SK-N-SH (cell line): ENCODE results near the gene GATB. TPM values are rescaled to one million over a fixed set of nuclear protein-coding genes. Genes with fewer than 3 reads are reported as not detected.

Source experiments
- CTCF ChIA-PET: fragments of 300-600, 350-600 bp; formaldehyde crosslinking; extraction: SDS; loops from one replicate; lab custom pipeline; 2021; lab: Yijun Ruan, JAX
- POLR2A ChIA-PET: fragments of 350-600 bp; sonication (Branson Sonifier 250); formaldehyde crosslinking; extraction: SDS; loops from one replicate; lab custom pipeline; 2020; ENCODE audit warnings: antibody characterized with exemption, inconsistent platforms; lab: Yijun Ruan, JAX
- DNase-seq: peaks from one replicate; pipeline ENCODE4 v3.0.0; 2012
- H2AFZ ChIP-seq: fragments of 200-600 bp; sonication (generic); 2 replicates; pipeline ENCODE4 v1.8.1; 2016; ENCODE audit warnings: antibody characterized with exemption, mild to moderate bottlenecking, low read depth
- H3F3A ChIP-seq: fragments of 200-600 bp; sonication (generic); replicated peaks from 2 replicates; pipeline ENCODE3; 2016; ENCODE audit warnings: antibody characterized with exemption, mild to moderate bottlenecking; ENCODE audit not compliant: insufficient read depth
- H3K27ac ChIP-seq, 2 experiments: fragments of 200-500 bp in 1 of 2; fragments of 200-600 bp in 1 of 2; sonication (Bioruptor generic) in 1 of 2; sonication (generic), shearing (Covaris generic) in 1 of 2; 2 replicates each; pipeline versions ENCODE4 v1.5.1 to v1.6.1; 2014 to 2016; ENCODE audit warnings: low read depth in 2 of 2, inconsistent platforms in 1 of 2, low read length in 1 of 2, mild to moderate bottlenecking in 1 of 2, mixed read lengths in 1 of 2
- H3K27me3 ChIP-seq: fragments of 200-600 bp; sonication (generic), shearing (Covaris generic); 2 replicates; pipeline ENCODE4 v1.6.1; 2016; ENCODE audit warnings: mixed run types; ENCODE audit not compliant: insufficient read depth
- H3K36me3 ChIP-seq, 2 experiments: fragments of 200-500 bp in 1 of 2; fragments of 200-600 bp in 1 of 2; sonication (Bioruptor generic) in 1 of 2; sonication (generic) in 1 of 2; replicated peaks in 1 of 2; 2 replicates each; pipeline versions ENCODE3 to v1.5.1; 2014 to 2016; ENCODE audit warnings: low read length in 1 of 2, mild to moderate bottlenecking in 1 of 2; ENCODE audit not compliant: insufficient read depth in 2 of 2, control insufficient read depth in 1 of 2
- H3K4me1 ChIP-seq, 2 experiments: fragments of 200-500 bp in 1 of 2; fragments of 200-600 bp in 1 of 2; sonication (Bioruptor generic) in 1 of 2; sonication (generic), shearing (Covaris generic) in 1 of 2; 2 replicates each; pipeline versions ENCODE4 v1.5.1 to v1.6.1; 2014 to 2016; ENCODE audit warnings: low read depth in 1 of 2, low read length in 1 of 2, mixed run types in 1 of 2; ENCODE audit not compliant: insufficient read depth in 2 of 2, control insufficient read depth in 1 of 2
- H3K4me2 ChIP-seq: fragments of 200-600 bp; sonication (generic), shearing (Covaris generic); 2 replicates; pipeline ENCODE4 v1.6.1; 2017; ENCODE audit warnings: mixed run types
- H3K4me3 ChIP-seq, 2 experiments: fragments of 200-500 bp in 1 of 2; fragments of 200-600 bp in 1 of 2; sonication (Bioruptor generic) in 1 of 2; sonication (generic), shearing (Covaris generic) in 1 of 2; 2 replicates each; pipeline versions ENCODE4 v1.5.1 to v1.8.1; 2014 to 2016; ENCODE audit warnings: low read depth in 2 of 2, inconsistent platforms in 1 of 2, low read length in 1 of 2, mild to moderate bottlenecking in 1 of 2, mixed read lengths in 1 of 2, moderate library complexity in 1 of 2
- H3K79me2 ChIP-seq: fragments of 200-600 bp; sonication (generic); 2 replicates; pipeline ENCODE4 v1.8.1; 2017; ENCODE audit warnings: mild to moderate bottlenecking; ENCODE audit not compliant: insufficient read depth
- H3K9ac ChIP-seq: fragments of 200-600 bp; sonication (generic); 2 replicates; pipeline ENCODE4 v1.6.1; 2017; ENCODE audit warnings: mixed run types
- H3K9me2 ChIP-seq: fragments of 200-600 bp; sonication (generic); 2 replicates; pipeline ENCODE4 v1.6.1; 2017; ENCODE audit warnings: mixed run types
- H3K9me3 ChIP-seq: fragments of 200-600 bp; sonication (generic); 2 replicates; pipeline ENCODE4 v1.6.1; 2017; ENCODE audit warnings: mixed run types, mild to moderate bottlenecking, moderate library complexity
- H4K20me1 ChIP-seq: fragments of 200-600 bp; sonication (generic); 2 replicates; pipeline ENCODE4 v1.6.1; 2017; ENCODE audit warnings: mild to moderate bottlenecking, mixed run types; ENCODE audit not compliant: insufficient read depth
- CTCF ChIP-seq: fragments of 200-600 bp; sonication (generic); IDR thresholded peaks from 2 replicates; pipeline ENCODE4 v1.6.1; 2017; ENCODE audit warnings: antibody characterized with exemption, mild to moderate bottlenecking, moderate library complexity
- FOSL2 ChIP-seq: IDR thresholded peaks from 2 replicates; pipeline ENCODE4 v1.4.0; 2012; ENCODE audit warnings: low read depth, mild to moderate bottlenecking, moderate library complexity, borderline replicate concordance
- FOXM1 ChIP-seq: IDR thresholded peaks from 2 replicates; pipeline ENCODE4 v1.4.0; 2012; ENCODE audit warnings: low read depth, mild to moderate bottlenecking
- GABPA ChIP-seq: IDR thresholded peaks from 2 replicates; pipeline ENCODE4 v1.4.0; 2012; ENCODE audit warnings: low read depth, mild to moderate bottlenecking
- GATA2 ChIP-seq: sonication (generic); formaldehyde crosslinking; IDR thresholded peaks from 2 replicates; pipeline ENCODE4 v1.5.0; 2020; ENCODE audit warnings: mild to moderate bottlenecking, missing genetic modification reagents
- MXI1 ChIP-seq: IDR thresholded peaks from 2 replicates; pipeline ENCODE4 v1.6.1; 2012; ENCODE audit warnings: mild to moderate bottlenecking, low read depth, low read length, improper control_type of control experiment
- NFIC ChIP-seq: IDR thresholded peaks from 2 replicates; pipeline ENCODE4 v1.4.0; 2012; ENCODE audit warnings: borderline replicate concordance
- RAD21 ChIP-seq: IDR thresholded peaks from 2 replicates; pipeline ENCODE4 v1.6.1; 2012; ENCODE audit warnings: mild to moderate bottlenecking, low read length
- RCOR1 ChIP-seq: fragments of 150-350 bp; IDR thresholded peaks from 2 replicates; pipeline ENCODE4 v1.6.1; 2017; ENCODE audit warnings: antibody characterized with exemption, low read length
- REST ChIP-seq: IDR thresholded peaks from 2 replicates; pipeline ENCODE4 v1.6.1; 2012; ENCODE audit warnings: mild to moderate bottlenecking, low read depth, low read length, moderate library complexity
- RFX5 ChIP-seq: IDR thresholded peaks from 2 replicates; pipeline ENCODE4 v1.6.1; 2012; ENCODE audit warnings: mild to moderate bottlenecking, improper control_type of control experiment, low read length
- RXRA ChIP-seq: IDR thresholded peaks from 2 replicates; pipeline ENCODE4 v1.4.0; 2012; ENCODE audit warnings: low read depth, mild to moderate bottlenecking, borderline replicate concordance
- SIN3A ChIP-seq: IDR thresholded peaks from 2 replicates; pipeline ENCODE4 v1.6.1; 2012; ENCODE audit warnings: low read depth, mild to moderate bottlenecking, low read length, moderate library complexity, borderline replicate concordance
- SMC3 ChIP-seq: IDR thresholded peaks from 2 replicates; pipeline ENCODE4 v1.6.1; 2012; ENCODE audit warnings: low read depth, low read length, improper control_type of control experiment
- TAF1 ChIP-seq: IDR thresholded peaks from 2 replicates; pipeline ENCODE4 v1.6.1; 2012; ENCODE audit warnings: low read depth, mild to moderate bottlenecking, low read length, moderate library complexity, borderline replicate concordance
- TEAD4 ChIP-seq: IDR thresholded peaks from 2 replicates; pipeline ENCODE4 v1.4.0; 2012; ENCODE audit warnings: mild to moderate bottlenecking, borderline replicate concordance; ENCODE audit not compliant: insufficient read depth
- YY1 ChIP-seq: IDR thresholded peaks from 2 replicates; pipeline ENCODE4 v1.4.0; 2012; ENCODE audit warnings: low read depth, mild to moderate bottlenecking
- WGBS: methylation state at CpG from one replicate; pipeline ENCODE4 v1.1.6; 2017; ENCODE audit warnings: low lambda C conversion rate; 5-methylcytosine and 5-hydroxymethylcytosine counted together
- polyA plus RNA-seq, 3 experiments: library from polyadenylated mRNA; depleted of rRNA; stranded (reverse); fragments of >200 nt; gene quantifications; 2 replicates each; pipeline ENCODE4 v1.2.3, GENCODE V29; 2012
- TF ChIP-seq, protein P1 (sequence below): IDR thresholded peaks from 2 replicates; pipeline ENCODE4; 2012
- TF ChIP-seq, protein P2 (sequence below): IDR thresholded peaks from 2 replicates; pipeline ENCODE4 v1.4.0; 2012; ENCODE audit warnings: low read depth, borderline replicate concordance
- TF ChIP-seq, protein P3 (sequence below): fragments of 150-350 bp; IDR thresholded peaks from 2 replicates; pipeline ENCODE4 v1.6.1; 2017; ENCODE audit warnings: antibody characterized with exemption, low read length, low read depth, borderline replicate concordance

GATB gene
- polyA plus RNA-seq, 1 of the 3 experiments (the other 2 are of a cell fraction) = 28.1 TPM

DNA sequence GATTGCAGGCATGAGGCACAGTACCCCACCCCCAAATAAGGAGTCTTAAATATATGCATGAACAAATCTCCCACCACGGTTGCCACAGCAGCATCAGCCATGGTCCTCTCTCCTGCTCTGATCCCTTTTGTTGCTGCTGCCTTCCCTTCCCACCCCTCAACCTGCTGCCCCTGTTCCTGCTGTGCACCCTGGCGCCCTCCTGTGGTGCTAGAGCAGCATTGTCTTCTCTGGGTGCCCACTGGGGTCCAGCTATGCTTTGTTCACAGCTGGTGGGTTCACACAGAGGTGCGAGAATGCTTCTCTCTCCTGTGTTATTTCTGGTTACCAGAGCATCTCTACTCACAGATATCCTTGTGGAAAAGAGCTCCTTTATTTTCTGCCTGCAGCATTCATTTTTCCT lies 116.2 kb downstream of the GATB start:
- H3K9ac ChIP-seq = no peak overlapping the region
- H3K36me3 ChIP-seq = peaks cover 0 to 3% of the 10 kb centered on the region in 2 experiments
- peaks cover 0 to 6% of the 10 kb centered on the region in 2 experiments; a peak in 2 of 4 replicates for H3K4me1 ChIP-seq
- no peak overlapping the region for H3K27ac ChIP-seq
- H3K79me2 ChIP-seq = no peaks in the 10 kb centered on the region
- H2AFZ ChIP-seq = no peak overlapping the region
- H3K9me2 ChIP-seq = no peaks in the 10 kb centered on the region
- H4K20me1 ChIP-seq = no peaks in the 10 kb centered on the region
- TF ChIP-seq GATA2 (CRISPR knock-in tag) (no peak), CTCF (peak; percentile 56), NFIC (no peak), RXRA (no peak), TAF1 (no peak), FOXM1 (no peak), SMC3 (peak; percentile 42; the same call in 1 of the 2 replicates), RCOR1 (no peak), RAD21 (peak; percentile 59), FOSL2 (no peak), GABPA (no peak), MXI1 (no peak), YY1 (no peak), TEAD4 (no peak), REST (no peak), SIN3A (no peak), RFX5 (no peak)
- TF ChIP-seq, protein P1, sequence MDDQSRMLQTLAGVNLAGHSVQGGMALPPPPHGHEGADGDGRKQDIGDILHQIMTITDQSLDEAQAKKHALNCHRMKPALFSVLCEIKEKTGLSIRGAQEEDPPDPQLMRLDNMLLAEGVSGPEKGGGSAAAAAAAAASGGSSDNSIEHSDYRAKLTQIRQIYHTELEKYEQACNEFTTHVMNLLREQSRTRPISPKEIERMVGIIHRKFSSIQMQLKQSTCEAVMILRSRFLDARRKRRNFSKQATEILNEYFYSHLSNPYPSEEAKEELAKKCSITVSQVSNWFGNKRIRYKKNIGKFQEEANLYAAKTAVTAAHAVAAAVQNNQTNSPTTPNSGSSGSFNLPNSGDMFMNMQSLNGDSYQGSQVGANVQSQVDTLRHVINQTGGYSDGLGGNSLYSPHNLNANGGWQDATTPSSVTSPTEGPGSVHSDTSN = no peak
- TF ChIP-seq, protein P2, sequence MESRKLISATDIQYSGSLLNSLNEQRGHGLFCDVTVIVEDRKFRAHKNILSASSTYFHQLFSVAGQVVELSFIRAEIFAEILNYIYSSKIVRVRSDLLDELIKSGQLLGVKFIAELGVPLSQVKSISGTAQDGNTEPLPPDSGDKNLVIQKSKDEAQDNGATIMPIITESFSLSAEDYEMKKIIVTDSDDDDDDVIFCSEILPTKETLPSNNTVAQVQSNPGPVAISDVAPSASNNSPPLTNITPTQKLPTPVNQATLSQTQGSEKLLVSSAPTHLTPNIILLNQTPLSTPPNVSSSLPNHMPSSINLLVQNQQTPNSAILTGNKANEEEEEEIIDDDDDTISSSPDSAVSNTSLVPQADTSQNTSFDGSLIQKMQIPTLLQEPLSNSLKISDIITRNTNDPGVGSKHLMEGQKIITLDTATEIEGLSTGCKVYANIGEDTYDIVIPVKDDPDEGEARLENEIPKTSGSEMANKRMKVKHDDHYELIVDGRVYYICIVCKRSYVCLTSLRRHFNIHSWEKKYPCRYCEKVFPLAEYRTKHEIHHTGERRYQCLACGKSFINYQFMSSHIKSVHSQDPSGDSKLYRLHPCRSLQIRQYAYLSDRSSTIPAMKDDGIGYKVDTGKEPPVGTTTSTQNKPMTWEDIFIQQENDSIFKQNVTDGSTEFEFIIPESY = no peak
- TF ChIP-seq, protein P3, sequence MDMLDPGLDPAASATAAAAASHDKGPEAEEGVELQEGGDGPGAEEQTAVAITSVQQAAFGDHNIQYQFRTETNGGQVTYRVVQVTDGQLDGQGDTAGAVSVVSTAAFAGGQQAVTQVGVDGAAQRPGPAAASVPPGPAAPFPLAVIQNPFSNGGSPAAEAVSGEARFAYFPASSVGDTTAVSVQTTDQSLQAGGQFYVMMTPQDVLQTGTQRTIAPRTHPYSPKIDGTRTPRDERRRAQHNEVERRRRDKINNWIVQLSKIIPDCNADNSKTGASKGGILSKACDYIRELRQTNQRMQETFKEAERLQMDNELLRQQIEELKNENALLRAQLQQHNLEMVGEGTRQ = no peak
- H3F3A ChIP-seq = no peaks in the 10 kb centered on the region
- no peak overlapping the region for H3K4me2 ChIP-seq
- peak; percentile 57 for DNase-seq
- ChIA-PET POLR2A (no interaction called here), CTCF (interaction anchor here (0.6 to 2.1 kb wide), 10 partner anchors 9 to 378 kb away, joined by 3 to 10 read pairs (median 4); no protein-coding TSS in a partner anchor)
- no peaks in the 10 kb centered on the region for H3K27me3 ChIP-seq
- no peaks in the 10 kb centered on the region for H3K9me3 ChIP-seq
- 56% methylated on average over 3 of the region's 3 CpGs for WGBS
- H3K4me3 ChIP-seq = no peak overlapping the region; a peak in 1 of 4 replicates
